Bronchial epithelial cell (primary cell): ENCODE results near the gene STIM2. TPM values are rescaled to one million over a fixed set of nuclear protein-coding genes. Genes with fewer than 3 reads are reported as not detected.
"Not testable (repeated sequence)": the region's sequence is repeated elsewhere in the genome, so short reads cannot be mapped to it uniquely, and the experiment has no call there.

ENCODE experiments used
- DNase-seq: peaks from one replicate; pipeline ENCODE4 v3.0.0-alpha.2; 2010; ENCODE audit warnings: low read depth
- FAIRE-seq: peaks from 2 replicates; lab custom pipeline; 2011; peaks lifted over from hg19 to GRCh38; lab: Jason Lieb, UNC
- H3K27me3 ChIP-seq: 2 replicates; pipeline ENCODE4 v1.5.1; 2011; ENCODE audit warnings: low read length; ENCODE audit not compliant: control insufficient read depth, insufficient read depth
- H3K36me3 ChIP-seq: 2 replicates; pipeline ENCODE4 v1.5.1; 2011; ENCODE audit warnings: low read length; ENCODE audit not compliant: control insufficient read depth, insufficient read depth
- H3K4me3 ChIP-seq: 2 replicates; pipeline ENCODE4 v1.5.1; 2011; ENCODE audit warnings: mild to moderate bottlenecking, low read depth, low read length, control low read depth
- total RNA-seq: library from RNA; depleted of rRNA; stranded (reverse); fragments of >200 nt; gene quantifications from 2 replicates; pipeline ENCODE4 v1.2.1, GENCODE V29; 2014
- TF ChIP-seq, protein P1 (sequence below): IDR thresholded peaks from 2 replicates; pipeline ENCODE4 v1.5.1; 2011; ENCODE audit warnings: mild to moderate bottlenecking, moderate library complexity, low read length, control low read depth, inconsistent platforms; ENCODE audit not compliant: insufficient read depth, severe bottlenecking

STIM2 gene
- total RNA-seq, 1 donor from 2014 or later, result 7.6 TPM

DNA sequence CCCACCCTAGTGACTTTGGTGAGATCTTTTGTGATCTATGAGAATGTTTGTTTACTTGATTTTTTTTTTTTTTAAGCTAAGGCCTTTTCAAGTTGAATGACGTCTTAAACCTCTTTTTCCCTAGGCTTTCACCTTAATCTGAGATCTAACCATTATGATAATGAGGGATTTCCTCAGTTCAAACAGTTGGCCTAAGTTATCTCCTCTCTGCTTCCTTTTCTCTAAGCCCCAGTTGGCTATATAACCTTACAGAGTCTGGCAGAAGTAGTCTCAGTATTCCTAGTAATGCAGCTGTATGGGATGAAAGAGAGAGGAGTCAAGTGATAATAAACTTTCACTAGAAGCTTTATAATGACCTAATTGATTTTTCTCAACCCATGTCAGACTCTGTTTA lies 99.0 kb downstream of the STIM2 start:
- Histone ChIP-seq H3K27me3 (no peaks in the 10 kb centered on the region), H3K4me3 (no peak overlapping the region), H3K36me3 (peaks cover 2% of the 10 kb centered on the region)
- FAIRE-seq (no peak), DNase-seq (no peak)
- TF ChIP-seq, protein P1, sequence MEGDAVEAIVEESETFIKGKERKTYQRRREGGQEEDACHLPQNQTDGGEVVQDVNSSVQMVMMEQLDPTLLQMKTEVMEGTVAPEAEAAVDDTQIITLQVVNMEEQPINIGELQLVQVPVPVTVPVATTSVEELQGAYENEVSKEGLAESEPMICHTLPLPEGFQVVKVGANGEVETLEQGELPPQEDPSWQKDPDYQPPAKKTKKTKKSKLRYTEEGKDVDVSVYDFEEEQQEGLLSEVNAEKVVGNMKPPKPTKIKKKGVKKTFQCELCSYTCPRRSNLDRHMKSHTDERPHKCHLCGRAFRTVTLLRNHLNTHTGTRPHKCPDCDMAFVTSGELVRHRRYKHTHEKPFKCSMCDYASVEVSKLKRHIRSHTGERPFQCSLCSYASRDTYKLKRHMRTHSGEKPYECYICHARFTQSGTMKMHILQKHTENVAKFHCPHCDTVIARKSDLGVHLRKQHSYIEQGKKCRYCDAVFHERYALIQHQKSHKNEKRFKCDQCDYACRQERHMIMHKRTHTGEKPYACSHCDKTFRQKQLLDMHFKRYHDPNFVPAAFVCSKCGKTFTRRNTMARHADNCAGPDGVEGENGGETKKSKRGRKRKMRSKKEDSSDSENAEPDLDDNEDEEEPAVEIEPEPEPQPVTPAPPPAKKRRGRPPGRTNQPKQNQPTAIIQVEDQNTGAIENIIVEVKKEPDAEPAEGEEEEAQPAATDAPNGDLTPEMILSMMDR, result no peak

DNA sequence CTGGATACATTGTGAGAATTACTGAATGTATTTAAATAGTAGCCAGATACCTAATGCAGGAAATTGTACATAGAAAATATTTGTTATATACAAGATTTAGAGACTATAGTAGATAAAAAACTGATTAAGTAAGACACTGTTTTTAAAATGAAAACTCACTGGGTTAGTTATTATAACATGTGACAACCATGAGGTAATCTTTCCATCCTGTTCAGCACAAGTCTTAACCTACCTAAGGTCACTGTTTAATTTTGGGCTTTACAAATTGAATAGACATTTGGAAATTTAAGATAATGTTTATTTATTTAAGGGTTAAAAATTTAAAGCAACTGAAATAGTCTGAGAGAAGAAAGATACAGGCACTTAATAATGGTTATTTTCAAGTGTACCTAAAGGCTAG lies 102.1 kb downstream of the STIM2 start:
- no peak for FAIRE-seq
- DNase-seq, result no peak
- TF ChIP-seq, protein P1, result no peak
- no peaks in the 10 kb centered on the region for H3K27me3 ChIP-seq
- no peak overlapping the region for H3K4me3 ChIP-seq
- peaks cover 2% of the 10 kb centered on the region for H3K36me3 ChIP-seq

DNA sequence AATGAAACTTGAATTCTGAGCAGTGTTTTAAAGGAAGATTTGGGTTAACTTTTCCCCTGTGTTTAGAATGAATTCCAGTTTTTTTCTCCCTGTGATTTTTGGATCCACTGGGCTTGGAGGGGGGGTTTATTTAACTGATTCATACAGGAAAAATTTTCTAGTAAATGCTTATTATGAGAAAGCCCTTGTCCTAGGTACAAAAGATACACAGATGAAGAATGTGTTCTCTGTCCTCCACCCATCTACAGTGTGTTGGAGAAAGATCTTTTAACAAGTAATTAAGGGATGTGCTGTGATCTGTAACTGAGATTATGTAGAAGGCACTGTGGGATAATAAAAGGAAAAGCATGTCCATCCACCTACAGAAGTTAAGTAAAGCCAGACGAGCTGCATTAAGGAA lies 103.9 kb downstream of the STIM2 start:
- Histone ChIP-seq H3K36me3 (peaks cover 2% of the 10 kb centered on the region), H3K27me3 (no peaks in the 10 kb centered on the region), H3K4me3 (no peak overlapping the region)
- FAIRE-seq (no peak), DNase-seq (no peak)
- TF ChIP-seq, protein P1, result no peak

DNA sequence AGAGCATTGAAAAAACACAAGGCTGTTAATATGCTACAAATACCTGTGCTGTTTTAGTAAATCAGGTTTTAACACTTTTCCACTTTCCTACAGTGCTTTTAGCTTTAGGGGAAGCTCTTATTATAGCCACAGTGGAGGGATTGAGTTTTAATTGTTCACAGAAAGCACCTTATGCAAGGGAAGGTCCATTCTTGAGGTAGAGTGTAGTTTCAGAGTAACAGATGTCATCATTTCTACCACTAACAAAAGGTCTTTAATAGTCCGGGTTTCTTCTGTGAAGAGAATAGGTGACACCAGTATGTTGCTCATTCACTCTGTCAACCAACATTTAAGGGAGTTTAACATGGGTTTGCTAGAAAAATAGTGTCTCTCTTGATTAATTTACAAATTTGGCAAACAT lies 104.4 kb downstream of the STIM2 start:
- Histone ChIP-seq H3K27me3 (no peaks in the 10 kb centered on the region), H3K4me3 (no peak overlapping the region), H3K36me3 (peaks cover 2% of the 10 kb centered on the region)
- no peak for DNase-seq
- no peak for FAIRE-seq
- TF ChIP-seq, protein P1, result no peak

DNA sequence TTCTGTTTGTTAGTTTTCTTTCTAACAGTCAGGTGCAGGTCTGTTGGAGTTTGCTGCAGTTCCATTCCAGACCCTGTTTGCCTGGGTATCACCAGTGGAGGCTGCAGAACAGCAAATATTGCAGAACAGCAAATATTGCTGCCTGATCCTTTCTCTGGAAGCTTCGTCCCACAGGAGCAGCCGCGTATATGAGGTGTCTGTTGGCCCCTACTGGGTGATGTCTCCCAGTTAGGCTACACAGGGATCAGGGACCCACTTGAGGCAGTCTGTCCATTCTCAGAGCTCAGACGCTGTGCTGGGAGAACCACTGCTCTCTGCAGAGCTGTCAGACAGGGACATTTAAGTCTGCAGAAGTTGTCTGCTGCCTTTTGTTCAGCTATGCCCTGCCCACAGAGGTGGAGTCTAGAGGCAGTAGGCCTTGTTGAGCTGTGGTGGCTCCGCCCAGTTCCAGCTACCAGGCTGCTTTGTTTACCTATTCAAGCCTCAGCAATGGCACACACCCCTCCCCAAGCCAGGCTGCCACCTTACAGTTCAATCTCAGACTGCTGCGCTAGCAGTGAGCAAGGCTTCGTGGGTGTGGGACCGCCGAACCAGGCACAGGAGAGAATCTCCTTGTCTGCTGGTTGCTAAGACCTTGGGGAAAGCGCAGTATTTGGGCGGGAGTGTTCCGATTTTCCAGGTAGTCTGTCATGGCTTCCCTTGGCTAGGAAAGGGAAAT lies 115.0 kb downstream of the STIM2 start:
- not testable (repeated sequence) for H3K36me3 ChIP-seq, FAIRE-seq, H3K4me3 ChIP-seq, H3K27me3 ChIP-seq, DNase-seq

DNA sequence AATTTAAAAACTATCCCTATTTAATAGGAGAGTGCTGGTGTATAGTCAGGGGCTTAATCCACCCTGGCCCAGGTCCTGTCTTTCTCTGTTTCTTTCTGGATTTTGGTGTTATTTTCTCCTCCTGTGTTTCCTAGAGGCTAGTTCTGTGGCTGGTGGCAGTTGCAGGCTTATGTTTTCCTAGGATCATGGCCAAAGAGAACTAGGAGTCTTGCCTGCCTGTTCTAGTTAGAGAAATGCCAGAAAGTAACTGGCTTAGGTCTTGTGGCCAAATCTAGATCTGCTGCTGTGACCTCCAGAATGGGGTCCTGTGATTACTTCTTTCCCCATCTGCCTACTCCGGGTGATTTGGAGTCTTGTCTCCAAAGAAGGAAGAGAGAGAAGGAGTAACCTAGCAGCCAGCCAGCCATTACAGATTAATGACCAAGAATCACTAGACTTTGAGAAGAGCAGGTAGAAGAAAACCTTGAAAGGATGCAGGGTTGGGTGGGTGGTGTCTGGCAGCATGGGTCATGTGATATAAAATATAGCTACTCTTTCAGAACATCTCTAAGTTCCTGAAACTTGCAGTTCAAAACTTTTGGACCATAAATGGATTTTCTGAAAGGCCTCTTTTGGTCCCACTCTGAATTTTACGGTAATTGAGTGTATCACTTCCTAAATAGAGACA lies 117.9 kb downstream of the STIM2 start:
- Histone ChIP-seq H3K4me3 (no peak overlapping the region), H3K36me3 (no peaks in the 10 kb centered on the region), H3K27me3 (no peaks in the 10 kb centered on the region)
- TF ChIP-seq, protein P1, result no peak
- DNase-seq (no peak), FAIRE-seq (no peak)
